Mucosa of descending colon (tissue), 3 donors: Measurements from ENCODE around the gene GLG1. TPM values are rescaled to one million over a fixed set of nuclear protein-coding genes. Genes with fewer than 3 reads are reported as not detected.
"Not testable (repeated sequence)": the region's sequence is repeated elsewhere in the genome, so short reads cannot be mapped to it uniquely, and the experiment has no call there.

Source experiments
- ATAC-seq: fragments of 200-7000 bp; cut with Tn5 transposase; one replicate; pipeline ENCODE4 v1.9.1; 2020; ENCODE audit warnings: mild to moderate bottlenecking, moderate library complexity
- DNase-seq, 3 donors: peaks; one replicate each; pipeline ENCODE4 v3.0.0-alpha.2; 2020
- H3K36me3 ChIP-seq: fragments of 200-600 bp; one replicate; pipeline ENCODE4 v1.8.0; 2021; ENCODE audit warnings: low read depth, mild to moderate bottlenecking
- H3K4me1 ChIP-seq: fragments of 200-600 bp; one replicate; pipeline ENCODE4 v1.8.0; 2021; ENCODE audit warnings: low read depth, mild to moderate bottlenecking
- H3K4me3 ChIP-seq: fragments of 200-600 bp; one replicate; pipeline ENCODE4 v1.8.0; 2021; ENCODE audit warnings: mild to moderate bottlenecking
- H3K9me3 ChIP-seq: fragments of 200-600 bp; one replicate; pipeline ENCODE4 v1.8.0; 2021; ENCODE audit warnings: mild to moderate bottlenecking
- intact Hi-C, 2 donors: fragments of 100-400 bp; cut with DNase I in 1 of 2; cut with micrococcal nuclease in 1 of 2; formaldehyde crosslinking; loops; one replicate each; pipeline versions ENCODE4 v1.11.0 to v1.11.1; 2022; cut with DNase I, micrococcal nuclease
- long read RNA-seq, 2 donors: library from polyadenylated mRNA; unstranded; transcript quantifications; one replicate each; pipeline ENCODE4 v2.0.0, GENCODE V29; 2019 to 2021
- total RNA-seq, 3 donors: library from RNA; stranded (reverse); fragmentation: NEBNext Ultra II Directional in 2 of 3; extraction: Animal tissue kit (Norgen Biotek cat#: 25700) in 2 of 3; gene quantifications; one replicate each; pipeline versions ENCODE4 v1.2.1 to v1.2.4, GENCODE V29; 2021 to 2023
- TF ChIP-seq, protein P1 (sequence below): fragments of 200-600 bp; IDR thresholded peaks from one replicate; pipeline ENCODE4 v1.8.0; 2022; ENCODE audit warnings: antibody characterized with exemption, mild to moderate bottlenecking
- donor health status: DM: no; HTN: no; CAD: no; lungs with moderate emphysema.
- donor health status: DM: no; HTN: no; CAD: no.
- donor health status: DM: no; HTN: yes; CAD: no.

GLG1 gene
- 100 to 1,000 TPM in 1 of 3 donors, 10 to 100 TPM in 2; 91.3 to 122 (median 99.7) TPM for total RNA-seq
- long read RNA-seq, donor 1, full-length matches to known transcripts, result 52 of 81 reads
- long read RNA-seq, donor 1, partial matches to known transcripts, result 10 of 81 reads
- long read RNA-seq, donor 1, other reads (novel, unspliced or antisense), result 19 of 81 reads
- long read RNA-seq, donor 2, full-length matches to known transcripts, result 2 of 25 reads
- long read RNA-seq, donor 2, partial matches to known transcripts, result 13 of 25 reads
- long read RNA-seq, donor 2, other reads (novel, unspliced or antisense), result 10 of 25 reads

GRCh38 chr16:74606521-74607309 is at the start of gene GLG1:
Gene GLG1, minus strand, starts transcription at chr16:74607114. Its CDS starts 20 bp downstream, at chr16:74607094.
- TF ChIP-seq, protein P1, sequence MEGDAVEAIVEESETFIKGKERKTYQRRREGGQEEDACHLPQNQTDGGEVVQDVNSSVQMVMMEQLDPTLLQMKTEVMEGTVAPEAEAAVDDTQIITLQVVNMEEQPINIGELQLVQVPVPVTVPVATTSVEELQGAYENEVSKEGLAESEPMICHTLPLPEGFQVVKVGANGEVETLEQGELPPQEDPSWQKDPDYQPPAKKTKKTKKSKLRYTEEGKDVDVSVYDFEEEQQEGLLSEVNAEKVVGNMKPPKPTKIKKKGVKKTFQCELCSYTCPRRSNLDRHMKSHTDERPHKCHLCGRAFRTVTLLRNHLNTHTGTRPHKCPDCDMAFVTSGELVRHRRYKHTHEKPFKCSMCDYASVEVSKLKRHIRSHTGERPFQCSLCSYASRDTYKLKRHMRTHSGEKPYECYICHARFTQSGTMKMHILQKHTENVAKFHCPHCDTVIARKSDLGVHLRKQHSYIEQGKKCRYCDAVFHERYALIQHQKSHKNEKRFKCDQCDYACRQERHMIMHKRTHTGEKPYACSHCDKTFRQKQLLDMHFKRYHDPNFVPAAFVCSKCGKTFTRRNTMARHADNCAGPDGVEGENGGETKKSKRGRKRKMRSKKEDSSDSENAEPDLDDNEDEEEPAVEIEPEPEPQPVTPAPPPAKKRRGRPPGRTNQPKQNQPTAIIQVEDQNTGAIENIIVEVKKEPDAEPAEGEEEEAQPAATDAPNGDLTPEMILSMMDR, result no peak
- peak within 1 kb of the TSS; percentile 96 for H3K4me3 ChIP-seq
- intact Hi-C loops, result no loop called here
- ATAC-seq (peak; percentile 99), DNase-seq (peak; percentile 95 to 96 (median 96))
- no peaks in the 10 kb centered on the region for H3K9me3 ChIP-seq
- no peaks in the 10 kb centered on the region for H3K36me3 ChIP-seq
- H3K4me1 ChIP-seq, result peaks cover 23% of the 10 kb centered on the region

- no peak for DNase-seq
- Histone ChIP-seq H3K4me3 (no peak overlapping the region), H3K4me1 (no peaks in the 10 kb centered on the region), H3K36me3 (no peaks in the 10 kb centered on the region), H3K9me3 (no peaks in the 10 kb centered on the region)
- intact Hi-C loops, result no loop called here
- TF ChIP-seq, protein P1, result no peak
- no peak for ATAC-seq
Observed at GRCh38 chr16:74654536-74655050, 47.7 kb upstream of the GLG1 start.

GRCh38 chr16:74652883-74653282 is 46.0 kb upstream of the GLG1 start:
- H3K36me3 ChIP-seq, H3K4me3 ChIP-seq, ATAC-seq, H3K4me1 ChIP-seq, DNase-seq, intact Hi-C loops, H3K9me3 ChIP-seq: not testable (repeated sequence)

DNA sequence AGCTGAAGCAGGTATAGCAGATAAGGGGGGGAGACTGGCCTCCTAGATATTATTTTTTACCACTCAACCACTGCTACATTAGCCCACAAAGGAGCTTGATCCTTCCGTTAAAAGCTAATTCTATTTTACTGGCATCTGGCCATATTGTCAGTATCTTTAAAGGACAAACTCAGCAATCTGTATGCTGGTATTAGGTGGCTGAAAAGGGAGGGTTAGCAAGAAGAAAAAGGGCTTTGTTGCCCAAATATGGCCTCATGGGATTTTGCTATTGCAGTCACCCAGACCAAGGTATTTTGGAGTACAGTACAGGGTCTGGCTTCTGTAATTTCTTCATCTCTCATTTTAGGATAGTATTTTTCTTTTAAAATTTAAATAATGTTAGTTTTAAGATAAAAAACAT is 45.3 kb upstream of the GLG1 start:
- DNase-seq, result no peak
- no peak overlapping the region for H3K4me3 ChIP-seq
- H3K4me1 ChIP-seq, result no peaks in the 10 kb centered on the region
- no peaks in the 10 kb centered on the region for H3K9me3 ChIP-seq
- intact Hi-C loops, result no loop called here
- TF ChIP-seq, protein P1, result no peak
- no peak for ATAC-seq
- no peaks in the 10 kb centered on the region for H3K36me3 ChIP-seq

DNA sequence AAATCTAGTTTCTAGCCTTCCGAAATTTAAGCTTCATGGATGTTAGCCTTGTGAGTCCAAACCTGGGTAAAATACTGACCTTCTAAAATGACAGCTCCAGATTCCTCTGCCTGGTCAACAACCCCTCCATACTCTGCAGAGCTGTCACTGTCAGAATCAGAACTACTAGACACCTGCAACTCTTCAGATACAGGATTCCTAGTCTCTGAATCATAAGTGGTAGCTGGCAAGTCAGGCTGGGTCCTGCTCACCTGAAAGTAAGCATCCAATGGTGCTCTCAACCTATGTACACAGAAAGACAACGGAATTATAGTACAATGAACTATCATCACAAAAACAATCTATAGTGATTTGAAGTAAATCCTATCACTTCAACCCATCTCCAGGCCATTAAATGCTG is 44.9 kb upstream of the GLG1 start:
- no peaks in the 10 kb centered on the region for H3K36me3 ChIP-seq
- DNase-seq (no peak), ATAC-seq (no peak)
- H3K4me3 ChIP-seq, result no peak overlapping the region
- TF ChIP-seq, protein P1, result no peak
- H3K4me1 ChIP-seq, result no peaks in the 10 kb centered on the region
- no peaks in the 10 kb centered on the region for H3K9me3 ChIP-seq
- intact Hi-C loops, result no loop called here
